Measurements from ENCODE around the gene WWOX. TPM values are rescaled to one million over a fixed set of nuclear protein-coding genes. Genes with fewer than 3 reads are reported as not detected.

The WWOX gene
- total and polyA plus RNA-seq, 2 of the 8 experiments (the other 6 are each of a cell fraction or from before 2014, with no cell fraction given) = 5.4 to 16.7 TPM

DNA sequence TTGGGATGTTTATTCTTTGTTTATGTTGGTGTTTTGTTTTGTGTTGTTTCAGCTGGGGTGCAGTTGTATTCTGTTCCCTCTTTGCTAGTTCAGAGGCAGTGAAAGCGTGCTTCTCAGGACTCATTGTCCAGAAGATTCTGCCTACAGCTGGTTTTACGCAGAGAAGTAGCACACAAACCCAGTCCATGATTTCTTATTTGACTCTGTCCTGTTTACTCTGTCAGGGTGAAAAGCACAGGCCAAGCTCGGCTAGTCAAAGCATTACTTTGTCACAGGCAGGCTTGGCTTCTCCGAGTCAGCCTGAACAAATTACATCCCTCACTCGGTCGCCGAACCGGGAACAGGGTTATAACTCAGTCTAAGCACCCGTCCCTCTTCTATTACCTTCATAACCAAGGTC, 1066.1 kb downstream of the WWOX start:
- Histone ChIP-seq H3K9me3 (ENCODE audit: insufficient read depth in 2 of 2, low read depth in 1 of 2, low read length in 1 of 2) (peaks cover 6 to 7% of the 10 kb centered on the region in 2 experiments; a peak in 2 of 4 replicates), H2BK5ac (ENCODE audit: low read depth, low read length) (no peak overlapping the region), H3K79me2 (ENCODE audit: control insufficient read depth in 1 of 2, insufficient read depth in 2 of 2, low read length in 2 of 2) (no peaks in the 10 kb centered on the region), H3K4me1 (replicated peaks in 1 of 4; ENCODE audit: control insufficient read depth in 3 of 4, insufficient read depth in 4 of 4, low read length in 3 of 4) (peaks cover 6 to 17% (median 8%) of the 10 kb centered on the region in 4 experiments; a peak in 6 of 7 replicates), H3K36me3 (ENCODE audit: control insufficient read depth in 2 of 4, insufficient read depth in 4 of 4, low read length in 3 of 4) (no peaks in the 10 kb centered on the region), H3K27me3 (replicated peaks in 1 of 4; ENCODE audit: control insufficient read depth in 3 of 4, extremely low read depth in 1 of 4, insufficient read depth in 3 of 4, low read length in 3 of 4) (no peaks in the 10 kb centered on the region), H4K5ac (ENCODE audit: insufficient read length, low read depth, low read length) (no peak overlapping the region), H3K4me3 (ENCODE audit: extremely low read depth in 1 of 4, insufficient read depth in 2 of 4, low read depth in 3 of 4, low read length in 4 of 4) (no peak overlapping the region), H2AFZ (ENCODE audit: low read length) (no peak overlapping the region), H3K23ac (ENCODE audit: insufficient read length) (no peak overlapping the region), H3K56ac (replicated peaks; ENCODE audit: insufficient read length, low read depth, low read length) (no peak overlapping the region), H2BK20ac (ENCODE audit: low read length) (peak overlapping the region; percentile 10; the same call in 1 of the 2 replicates), H3K79me1 (ENCODE audit: low read depth, low read length) (no peaks in the 10 kb centered on the region), H3K27ac (ENCODE audit: low read depth, low read length) (no peak overlapping the region), H3K14ac (ENCODE audit: insufficient read length) (no peak overlapping the region), H2BK12ac (ENCODE audit: low read depth, low read length) (no peak overlapping the region), H3K4ac (replicated peaks; ENCODE audit: insufficient read length, low read depth, low read length) (no peak overlapping the region), H2BK15ac (ENCODE audit: low read length) (no peak overlapping the region), H4K91ac (replicated peaks; ENCODE audit: insufficient read length, low read length) (no peak overlapping the region), H4K20me1 (replicated peaks in 1 of 2; ENCODE audit: control insufficient read depth in 1 of 2, insufficient read depth in 2 of 2, low read length in 2 of 2) (no peaks in the 10 kb centered on the region), H2AK5ac (ENCODE audit: low read depth, low read length) (no peak overlapping the region), H3K18ac (ENCODE audit: extremely low read depth, low read length) (no peak overlapping the region), H2BK120ac (replicated peaks; ENCODE audit: low read depth, low read length) (no peak overlapping the region), H3K4me2 (ENCODE audit: insufficient read depth in 1 of 2, low read depth in 2 of 2, low read length in 2 of 2) (no peak overlapping the region), H3K23me2 (ENCODE audit: low read depth, low read length) (no peaks in the 10 kb centered on the region; the same call in 1 of the 2 replicates), H4K8ac (ENCODE audit: extremely low read depth, insufficient read depth, low read length) (no peak overlapping the region), H3K9ac (replicated peaks in 1 of 4; ENCODE audit: extremely low read depth in 1 of 4, low read depth in 3 of 4, low read length in 3 of 4) (no peak overlapping the region)
- FAIRE-seq = no peak
- DNase-seq (ENCODE audit: low read depth in 1 of 2, low spot score in 2 of 2) = no peak
- no peak for TF ChIP-seq GABPA (IDR thresholded peaks at IDR 0.05; ENCODE audit: borderline replicate concordance, insufficient read depth, low read length)
- ChIA-PET POLR2A (ENCODE audit: partially characterized antibody) (no interaction called here), CTCF (ENCODE audit: partially characterized antibody) (no interaction called here)
- 87% methylated on average over 9 of the region's 9 CpGs; no CpG with 5 or more reads in 1 of the 2 experiments for WGBS, 2 experiments (ENCODE audit: extremely low coverage in 1 of 2, insufficient coverage in 1 of 2, insufficient read length in 1 of 2, insufficient replicate concordance in 2 of 2, low coverage in 1 of 2, low lambda C conversion rate in 2 of 2, missing lambda C conversion rate in 1 of 2)

Measured in H1 (cell line).